ENCODE results near the gene PDCL3. TPM values are rescaled to one million over a fixed set of nuclear protein-coding genes. Genes with fewer than 3 reads are reported as not detected.

Gene PDCL3
- total RNA-seq, 1 donor from 2014 or later, result 15.7 TPM

GRCh38 chr2:100612388-100613000 lies 49.7 kb downstream of the PDCL3 start:
- DNase-seq, result no peak

DNA sequence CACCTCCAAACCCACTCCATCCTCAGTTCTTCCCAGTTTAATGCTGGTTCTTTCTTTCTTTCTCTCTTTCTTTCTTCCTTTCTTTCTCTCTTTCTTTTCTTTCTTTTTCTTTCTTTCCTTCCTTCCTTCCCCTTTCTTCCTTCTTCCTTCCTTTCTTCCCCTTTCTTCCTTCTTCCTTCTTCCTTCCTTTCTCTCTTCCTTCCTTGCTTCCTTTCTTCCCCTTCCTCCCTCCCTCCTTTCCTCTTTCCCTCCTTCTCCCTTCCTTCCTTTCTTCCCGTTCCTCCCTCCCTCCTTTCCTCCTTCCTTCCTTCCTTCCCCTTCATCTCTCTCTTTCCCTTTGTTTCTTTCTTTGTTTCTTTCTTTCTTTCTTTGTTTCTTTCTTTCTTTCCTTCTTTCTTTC lies 50.9 kb downstream of the PDCL3 start:
- DNase-seq, result no peak

- DNase-seq, result no peak
These were observed 51.7 kb downstream of the PDCL3 start for GRCh38 chr2:100614455-100615000.

DNA sequence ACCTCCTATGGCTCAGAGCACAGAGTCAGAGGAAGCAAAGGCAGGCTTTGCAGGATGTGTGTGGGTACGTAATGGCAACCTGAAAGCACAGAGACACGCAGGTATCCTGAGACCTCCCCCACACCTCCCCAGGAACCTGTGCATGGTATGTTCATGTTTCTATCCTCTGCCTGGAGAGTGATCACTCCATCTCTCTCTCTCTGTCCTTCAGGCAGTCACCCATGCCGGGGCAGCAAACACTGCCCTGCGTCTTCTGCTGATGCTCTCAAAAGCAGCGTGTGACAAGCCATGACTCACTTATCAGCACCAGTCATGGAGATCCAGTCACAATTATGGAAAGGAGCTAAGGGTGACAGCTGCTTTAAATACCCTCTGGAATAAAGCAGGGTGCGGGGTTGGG lies 52.7 kb downstream of the PDCL3 start:
- DNase-seq, result no peak

DNA sequence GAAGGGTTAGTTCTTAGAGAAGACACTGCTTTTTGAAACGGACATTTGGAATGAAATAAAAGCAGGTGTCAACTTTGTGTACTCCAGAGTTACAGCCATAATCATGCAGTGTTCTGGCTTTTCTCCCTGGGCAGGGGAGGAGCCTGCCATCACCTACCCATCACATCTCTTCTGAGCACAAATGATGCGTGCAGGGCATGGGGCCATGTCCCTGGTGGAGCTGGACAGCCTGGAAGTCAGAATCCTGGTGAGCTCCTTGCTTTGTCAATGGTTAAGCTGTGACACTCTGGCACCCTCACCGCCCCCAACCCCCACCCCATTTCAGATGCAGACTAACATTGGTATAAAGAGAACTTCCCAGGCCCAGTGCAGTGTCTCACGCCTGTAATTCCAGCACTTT lies 53.1 kb downstream of the PDCL3 start:
- DNase-seq, result no peak

DNA sequence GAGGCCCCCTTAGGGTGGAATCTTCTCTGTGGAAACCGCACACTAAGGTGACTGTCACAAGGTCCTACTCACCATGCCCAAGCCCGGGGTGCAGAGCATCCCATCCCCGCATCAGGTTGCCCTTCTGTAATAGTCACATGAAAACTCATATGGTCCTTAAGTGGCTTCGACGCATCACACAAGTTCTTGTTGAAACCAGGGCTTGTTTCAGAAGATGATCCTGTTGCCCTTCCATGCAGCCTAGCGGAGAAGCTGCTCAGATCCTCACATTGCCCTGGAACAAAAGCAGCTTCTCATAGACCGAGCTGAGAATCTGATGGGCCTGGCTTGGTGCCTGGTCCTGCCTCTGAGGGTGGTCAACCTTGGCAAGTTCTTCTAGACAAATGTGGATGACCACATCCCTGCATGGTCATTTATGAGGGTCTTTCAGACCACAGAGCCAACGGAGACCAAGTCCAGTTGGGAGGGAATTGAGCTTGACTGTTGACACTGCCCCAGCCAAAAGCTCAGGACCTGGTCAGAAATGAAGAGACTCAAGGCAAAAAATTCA lies 54.1 kb downstream of the PDCL3 start:
- no peak for DNase-seq

- no peak for DNase-seq
These were observed 57.2 kb downstream of the PDCL3 start for GRCh38 chr2:100619951-100620350.

DNA sequence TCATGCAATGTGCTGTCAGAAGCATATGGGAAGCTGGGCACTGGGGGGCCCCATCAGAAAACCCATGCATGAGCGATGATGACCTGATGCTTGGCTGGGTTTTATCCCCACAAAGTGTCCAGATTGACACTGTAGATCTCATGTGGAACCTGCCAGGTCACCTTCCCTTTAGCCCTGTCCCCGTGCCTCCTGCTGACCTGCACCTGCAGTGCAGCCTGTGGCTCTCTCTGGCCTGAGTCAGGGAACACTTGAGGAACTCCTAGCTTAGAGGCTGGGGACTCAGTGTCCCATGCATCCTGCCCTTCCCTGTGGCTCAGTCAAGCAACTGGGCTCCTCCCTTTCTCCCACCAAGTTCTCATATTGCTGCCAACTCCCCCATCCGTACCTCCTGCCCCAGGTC lies 57.7 kb downstream of the PDCL3 start:
- DNase-seq, result no peak

GRCh38 chr2:100621371-100621951 lies 58.7 kb downstream of the PDCL3 start:
- DNase-seq, result no peak

DNA sequence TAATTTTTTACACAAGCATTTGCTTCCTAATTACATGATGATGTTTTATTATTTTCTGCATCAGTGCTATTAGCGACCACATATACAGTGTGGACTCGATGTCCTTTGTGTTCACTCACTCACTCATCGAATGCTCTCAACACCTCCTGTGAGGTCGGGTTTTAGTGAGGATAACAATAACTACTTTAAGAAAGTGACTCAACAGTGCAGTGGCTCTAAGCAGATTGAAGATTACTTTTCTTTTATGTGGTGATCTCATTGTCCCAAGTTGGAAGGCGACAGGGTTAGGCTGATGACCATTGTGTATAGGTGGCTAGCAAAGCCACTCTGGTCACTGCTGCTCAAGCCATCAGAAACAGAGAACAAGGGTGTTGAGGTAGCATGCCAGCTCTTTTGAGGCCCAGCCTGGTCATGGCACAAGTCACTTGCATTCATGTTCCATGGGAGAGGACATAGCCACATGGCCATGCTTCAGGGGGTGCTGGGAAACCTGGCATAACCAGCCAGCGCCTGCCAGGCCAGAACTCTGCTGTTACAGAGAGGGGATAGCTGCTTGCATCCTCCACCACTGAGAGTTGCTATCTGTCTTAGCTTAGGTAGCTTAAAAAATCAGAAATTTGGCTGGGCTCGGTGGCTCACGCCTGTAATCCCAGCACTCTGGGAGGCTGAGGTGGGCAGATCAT lies 60.4 kb downstream of the PDCL3 start:
- DNase-seq, result no peak

DNA sequence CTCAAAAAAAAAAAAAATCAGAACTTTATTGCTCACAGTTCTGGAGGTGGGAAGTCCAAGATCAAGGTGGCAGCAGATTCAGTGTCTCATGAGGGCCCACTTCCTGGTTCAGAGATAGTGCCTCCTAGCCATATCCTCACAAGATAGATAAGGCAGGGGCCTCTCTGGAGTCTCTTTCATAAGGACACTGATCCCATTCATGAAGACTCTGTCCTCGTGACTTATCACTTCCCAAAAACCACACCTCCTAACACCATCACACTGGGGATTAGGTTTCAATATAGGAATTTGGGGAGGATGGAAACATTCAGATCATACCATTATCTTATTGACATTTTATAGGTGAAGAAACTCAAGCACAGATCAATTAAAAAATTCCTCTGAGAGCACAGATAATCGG lies 61.1 kb downstream of the PDCL3 start:
- DNase-seq, result no peak

GRCh38 chr2:100624536-100624935 lies 61.7 kb downstream of the PDCL3 start:
- no peak for DNase-seq

- DNase-seq, result no peak
These were observed 62.9 kb downstream of the PDCL3 start for GRCh38 chr2:100625717-100626116.

Small RNA genes within 50 kb of the gene (small RNA-seq; reads per million reads assigned to genes)
- gene HMGN2P22 (ENCODE audit: low replicate concordance), result not detected

Other genes with a start within 250 kb of the PDCL3 start
- gene LONRF2, start 240.5 kb upstream of the PDCL3 start, total RNA-seq, result 2.8 TPM
- gene CHST10, start 145.3 kb upstream of the PDCL3 start, total RNA-seq, result 6.8 TPM
- not detected for gene NMS, start 92.5 kb upstream of the PDCL3 start, total RNA-seq